Gastrocnemius medialis (tissue), 4 donors: ENCODE measurements around the gene ZNF592. TPM values are rescaled to one million over a fixed set of nuclear protein-coding genes. Genes with fewer than 3 reads are reported as not detected.
A peak's percentile ranks its signal among the peaks of the same experiment; 100 is the strongest.

Source experiments
- ATAC-seq, 2 donors: fragments of 150-250 bp; one replicate each; pipeline ENCODE4 v1.9.1; 2016
- DNase-seq, 2 donors: peaks; one replicate each; pipeline ENCODE4 v3.0.0-alpha.2; 2019
- H3K27ac ChIP-seq, 4 donors: fragments of 200-600 bp; sonication (generic); 1 replicate in 1 of 4; 2 replicates in 3 of 4; pipeline ENCODE4 v1.5.1; 2016 to 2018; ENCODE audit warnings: mild to moderate bottlenecking in 2 of 4, moderate library complexity in 1 of 4
- H3K27me3 ChIP-seq, 3 donors: fragments of 200-600 bp; sonication (generic) in 2 of 3; 1 replicate in 1 of 3; 2 replicates in 2 of 3; pipeline versions ENCODE4 v1.5.1 to v1.6.0; 2016 to 2019; ENCODE audit warnings: mild to moderate bottlenecking in 1 of 3, moderate library complexity in 1 of 3
- H3K36me3 ChIP-seq, 2 donors: fragments of 200-600 bp; sonication (generic) in 1 of 2; one replicate each; pipeline ENCODE4 v1.5.1; 2017 to 2018
- H3K4me1 ChIP-seq, 2 donors: fragments of 200-600 bp; sonication (generic) in 1 of 2; one replicate each; pipeline ENCODE4 v1.5.1; 2016 to 2017; ENCODE audit warnings: mild to moderate bottlenecking in 2 of 2
- H3K4me3 ChIP-seq, 4 donors: fragments of 200-600 bp; sonication (generic) in 3 of 4; 1 replicate in 1 of 4; 2 replicates in 3 of 4; pipeline ENCODE4 v1.5.1; 2016 to 2019; ENCODE audit warnings: mild to moderate bottlenecking in 2 of 4
- H3K9me3 ChIP-seq, 3 donors: fragments of 200-600 bp; sonication (generic) in 2 of 3; 1 replicate in 1 of 3; 2 replicates in 2 of 3; pipeline ENCODE4 v1.5.1; 2016 to 2019
- POLR2A ChIP-seq, 2 donors: fragments of 450-650 bp; IDR thresholded peaks; one replicate each; pipeline ENCODE4 v1.6.1; 2017; ENCODE audit warnings: antibody characterized with exemption in 2 of 2, mild to moderate bottlenecking in 2 of 2, moderate library complexity in 2 of 2
- in situ Hi-C, 4 donors: fragments of 200-750 bp; cut with MboI; loops; one replicate each; pipeline versions ENCODE4 v1.15.0 to v1.8.0; 2017; ENCODE audit warnings: low sequenced_read_pairs in 4 of 4
- intact Hi-C: fragments of 100-400 bp; cut with DNase I; formaldehyde crosslinking; loops from one replicate; pipeline ENCODE4 v1.15.1; 2023; ENCODE audit warnings: low total_unique reads
- total RNA-seq, 4 donors: library from RNA; depleted of rRNA; stranded (reverse); fragments of >200 nt; gene quantifications; one replicate each; pipeline versions ENCODE4 v1.1.0 to v1.2.3, GENCODE V29; 2016
- TF ChIP-seq, protein P1 (sequence below), 5 experiments: fragments of 450-650 bp in 3 of 5; fragments of 200-600 bp in 2 of 5; sonication (generic) in 2 of 5; IDR thresholded peaks in 4 of 5; conservative IDR thresholded peaks in 1 of 5; 1 replicate in 4 of 5; 2 replicates in 1 of 5; pipeline ENCODE4 v1.5.1; 2016 to 2019; ENCODE audit warnings: antibody characterized with exemption in 5 of 5, mild to moderate bottlenecking in 3 of 5, moderate library complexity in 3 of 5

ZNF592 gene
- total RNA-seq, 4 donors from 2014 or later = 30.0 to 49.2 (median 33.8) TPM

DNA sequence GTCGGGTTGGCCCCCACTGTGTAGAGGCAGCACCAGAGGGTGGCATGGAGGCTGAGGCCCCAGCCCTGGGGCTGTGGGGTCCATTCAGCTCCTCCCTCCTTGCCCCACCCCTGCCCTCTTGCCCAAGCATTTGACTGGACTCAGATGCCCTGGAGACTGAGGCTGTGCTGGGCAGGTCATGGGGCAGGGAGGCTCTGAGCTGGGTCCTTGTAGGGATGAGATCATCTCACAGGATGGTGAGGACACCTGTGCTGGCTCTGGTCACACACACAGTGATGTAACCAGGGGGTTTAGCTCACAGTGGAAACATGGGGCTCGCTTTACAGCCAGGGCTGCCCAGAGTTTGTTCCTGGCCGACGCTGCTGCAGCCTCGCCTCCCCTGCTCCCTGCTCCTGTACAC, 86.6 kb downstream of the ZNF592 start:
- no peaks in the 10 kb centered on the region for H3K27me3 ChIP-seq
- peak overlapping the region; percentile 94 to 99 (median 96) for H3K27ac ChIP-seq
- peak; percentile 94 to 97 for DNase-seq
- peaks cover 90 to 93% of the 10 kb centered on the region in 2 donors for H3K4me1 ChIP-seq
- no peak overlapping the region for H3K4me3 ChIP-seq
- peak; percentile 41 to 59 for ATAC-seq
- intact Hi-C loops = loop anchor here (10.0 kb wide), 1 partner anchor 750 kb away; no protein-coding TSS in a partner anchor
- no peaks in the 10 kb centered on the region for H3K36me3 ChIP-seq
- in situ Hi-C loops = no loop called here
- H3K9me3 ChIP-seq = no peaks in the 10 kb centered on the region
- peak in 1 of 2 donors; percentile 66 for TF ChIP-seq POLR2A (IDR thresholded peaks at IDR 0.05)
- TF ChIP-seq, protein P1, sequence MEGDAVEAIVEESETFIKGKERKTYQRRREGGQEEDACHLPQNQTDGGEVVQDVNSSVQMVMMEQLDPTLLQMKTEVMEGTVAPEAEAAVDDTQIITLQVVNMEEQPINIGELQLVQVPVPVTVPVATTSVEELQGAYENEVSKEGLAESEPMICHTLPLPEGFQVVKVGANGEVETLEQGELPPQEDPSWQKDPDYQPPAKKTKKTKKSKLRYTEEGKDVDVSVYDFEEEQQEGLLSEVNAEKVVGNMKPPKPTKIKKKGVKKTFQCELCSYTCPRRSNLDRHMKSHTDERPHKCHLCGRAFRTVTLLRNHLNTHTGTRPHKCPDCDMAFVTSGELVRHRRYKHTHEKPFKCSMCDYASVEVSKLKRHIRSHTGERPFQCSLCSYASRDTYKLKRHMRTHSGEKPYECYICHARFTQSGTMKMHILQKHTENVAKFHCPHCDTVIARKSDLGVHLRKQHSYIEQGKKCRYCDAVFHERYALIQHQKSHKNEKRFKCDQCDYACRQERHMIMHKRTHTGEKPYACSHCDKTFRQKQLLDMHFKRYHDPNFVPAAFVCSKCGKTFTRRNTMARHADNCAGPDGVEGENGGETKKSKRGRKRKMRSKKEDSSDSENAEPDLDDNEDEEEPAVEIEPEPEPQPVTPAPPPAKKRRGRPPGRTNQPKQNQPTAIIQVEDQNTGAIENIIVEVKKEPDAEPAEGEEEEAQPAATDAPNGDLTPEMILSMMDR (IDR thresholded peaks at IDR 0.05 in 4 of 5, conservative IDR thresholded peaks at IDR 0.05 in 1 of 5) = no peak

DNA sequence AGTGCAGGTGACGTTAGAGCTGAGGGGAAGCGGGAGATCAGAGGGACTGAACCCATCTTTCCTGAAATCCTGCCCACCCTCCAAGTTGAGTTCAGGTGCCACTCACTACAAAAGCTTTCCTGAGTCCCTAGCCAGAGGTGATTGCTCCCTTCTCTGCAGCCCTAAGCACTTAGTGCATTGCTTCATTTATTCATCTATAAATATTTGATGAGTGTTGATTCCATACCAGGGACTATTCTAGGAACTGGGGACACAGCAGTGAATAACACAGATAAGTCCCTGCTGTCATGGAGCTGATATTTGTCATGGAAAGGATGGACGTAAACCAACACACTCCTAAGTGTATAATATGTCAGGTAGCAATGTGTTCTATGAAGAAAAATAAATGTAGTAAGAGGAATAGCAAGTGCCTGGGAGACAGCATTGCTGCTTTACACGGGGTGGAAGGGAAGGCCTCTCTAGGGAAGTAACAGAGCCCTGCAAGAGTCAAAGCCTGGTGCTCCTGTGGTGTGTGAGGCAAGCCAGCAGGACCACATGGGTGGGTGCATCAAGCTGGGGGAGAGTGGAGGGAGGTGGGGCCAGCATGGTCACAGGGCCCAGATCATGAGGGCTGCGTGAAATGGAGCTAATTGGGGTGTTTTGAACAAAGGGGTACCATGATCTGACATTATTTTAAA, 87.4 kb downstream of the ZNF592 start:
- ATAC-seq (peak in 1 of 2 donors; percentile 4), DNase-seq (no peak)
- Histone ChIP-seq H3K27ac (peak overlapping the region; percentile 94 to 99 (median 96)), H3K27me3 (no peaks in the 10 kb centered on the region), H3K36me3 (no peaks in the 10 kb centered on the region), H3K9me3 (no peaks in the 10 kb centered on the region), H3K4me3 (peak overlapping the region in 1 of 4 donors; percentile 7), H3K4me1 (peaks cover 90 to 93% of the 10 kb centered on the region in 2 donors)
- intact Hi-C loops (loop anchor here (10.0 kb wide), 1 partner anchor 749 kb away; no protein-coding TSS in a partner anchor), in situ Hi-C loops (no loop called here)
- peak in 1 of 2 donors; percentile 50 for TF ChIP-seq POLR2A (IDR thresholded peaks at IDR 0.05)
- TF ChIP-seq, protein P1 (IDR thresholded peaks at IDR 0.05 in 4 of 5, conservative IDR thresholded peaks at IDR 0.05 in 1 of 5) = no peak

DNA sequence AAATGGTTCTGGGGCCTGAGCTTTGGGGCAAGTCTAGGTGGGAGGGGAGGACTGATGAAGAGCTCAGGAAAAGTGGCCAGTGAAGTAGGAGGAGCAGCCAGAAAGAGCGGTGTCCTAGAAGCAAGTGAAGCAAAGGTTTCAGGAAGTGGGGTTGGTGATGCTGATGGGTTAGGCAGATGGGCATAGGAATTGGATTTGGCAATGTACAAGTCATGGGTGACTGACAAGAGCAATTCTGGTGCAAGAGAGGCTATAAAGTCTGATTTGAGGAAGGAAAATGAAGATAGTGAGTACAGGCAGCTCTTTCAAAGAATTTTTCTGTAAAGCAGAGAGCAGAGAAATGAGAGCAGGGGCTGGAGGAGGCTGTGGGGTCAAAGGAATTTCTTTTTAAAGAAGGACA, 88.5 kb downstream of the ZNF592 start:
- Histone ChIP-seq H3K4me1 (peaks cover 86 to 91% of the 10 kb centered on the region in 2 donors), H3K27me3 (no peaks in the 10 kb centered on the region), H3K27ac (peak overlapping the region; percentile 94 to 99 (median 96)), H3K4me3 (no peak overlapping the region), H3K9me3 (no peaks in the 10 kb centered on the region), H3K36me3 (no peaks in the 10 kb centered on the region)
- intact Hi-C loops (loop anchor here (10.0 kb wide), 1 partner anchor 748 kb away; no protein-coding TSS in a partner anchor), in situ Hi-C loops (no loop called here)
- ATAC-seq = no peak
- no peak for DNase-seq
- no peak for TF ChIP-seq POLR2A (IDR thresholded peaks at IDR 0.05)
- TF ChIP-seq, protein P1 (IDR thresholded peaks at IDR 0.05 in 4 of 5, conservative IDR thresholded peaks at IDR 0.05 in 1 of 5) = no peak

DNA sequence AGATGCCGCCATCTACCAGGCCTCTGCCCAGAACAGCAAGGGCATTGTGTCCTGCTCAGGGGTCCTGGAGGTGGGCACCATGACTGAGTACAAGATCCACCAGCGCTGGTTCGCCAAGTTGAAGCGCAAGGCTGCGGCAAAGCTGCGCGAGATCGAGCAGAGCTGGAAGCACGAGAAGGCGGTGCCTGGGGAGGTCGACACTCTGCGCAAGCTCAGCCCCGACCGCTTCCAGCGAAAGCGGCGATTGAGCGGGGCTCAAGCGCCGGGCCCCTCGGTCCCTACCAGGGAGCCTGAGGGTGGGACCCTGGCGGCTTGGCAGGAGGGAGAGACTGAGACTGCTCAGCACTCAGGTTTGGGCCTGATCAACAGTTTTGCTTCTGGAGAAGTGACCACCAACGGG, 91.3 kb downstream of the ZNF592 start:
- H3K9me3 ChIP-seq = no peaks in the 10 kb centered on the region
- DNase-seq (no peak), ATAC-seq (no peak)
- H3K36me3 ChIP-seq = no peaks in the 10 kb centered on the region
- TF ChIP-seq, protein P1 (IDR thresholded peaks at IDR 0.05 in 4 of 5, conservative IDR thresholded peaks at IDR 0.05 in 1 of 5) = peak in 1 of 5 experiments; percentile 38
- TF ChIP-seq POLR2A (IDR thresholded peaks at IDR 0.05) = no peak
- in situ Hi-C loops = no loop called here
- H3K4me1 ChIP-seq = peaks cover 82 to 84% of the 10 kb centered on the region in 2 donors
- intact Hi-C loops = loop anchor here (1.0 to 10.0 kb wide), 2 partner anchors 8 to 745 kb away; no protein-coding TSS in a partner anchor
- peak overlapping the region; percentile 94 to 99 (median 96) for H3K27ac ChIP-seq
- no peaks in the 10 kb centered on the region for H3K27me3 ChIP-seq
- no peak overlapping the region for H3K4me3 ChIP-seq
